Ovary (tissue), 3 donors: Measurements from ENCODE around the gene ZNF319.

Source experiments
- POLR2A ChIP-seq: fragments of 450-650 bp; IDR thresholded peaks from one replicate; pipeline ENCODE4 v1.6.1; 2017; ENCODE audit warnings: antibody characterized with exemption, mild to moderate bottlenecking, moderate library complexity
- TF ChIP-seq, protein P1 (sequence below), 3 donors: fragments of 450-650 bp in 2 of 3; fragments of 200-600 bp in 1 of 3; IDR thresholded peaks; one replicate each; pipeline versions ENCODE4 v1.5.1 to v1.8.0; 2016 to 2022; ENCODE audit warnings: antibody characterized with exemption in 3 of 3, mild to moderate bottlenecking in 1 of 3
- donor health status: DM: no; HTN: no; CAD: no.

DNA sequence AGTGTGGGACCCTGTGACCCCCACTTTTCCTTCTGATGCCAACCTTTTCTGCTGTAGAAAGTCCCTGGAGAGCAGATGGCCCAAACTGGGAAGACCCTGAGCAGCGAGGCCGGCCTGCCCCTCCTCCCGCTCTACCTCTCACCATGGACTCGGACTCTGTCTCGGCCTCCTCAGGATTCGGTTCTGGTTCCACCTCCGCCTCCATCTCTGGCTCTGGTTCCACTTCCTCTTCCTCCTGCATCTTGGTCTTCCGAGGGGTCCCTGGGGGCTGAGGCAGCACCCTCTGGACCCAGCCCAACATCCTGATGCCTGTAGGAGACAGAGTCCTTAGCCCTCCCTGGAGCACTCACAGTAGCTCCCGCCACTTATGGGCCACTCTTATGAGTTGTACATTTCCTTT is 33.5 kb downstream of the ZNF319 start:
- TF ChIP-seq, protein P1, sequence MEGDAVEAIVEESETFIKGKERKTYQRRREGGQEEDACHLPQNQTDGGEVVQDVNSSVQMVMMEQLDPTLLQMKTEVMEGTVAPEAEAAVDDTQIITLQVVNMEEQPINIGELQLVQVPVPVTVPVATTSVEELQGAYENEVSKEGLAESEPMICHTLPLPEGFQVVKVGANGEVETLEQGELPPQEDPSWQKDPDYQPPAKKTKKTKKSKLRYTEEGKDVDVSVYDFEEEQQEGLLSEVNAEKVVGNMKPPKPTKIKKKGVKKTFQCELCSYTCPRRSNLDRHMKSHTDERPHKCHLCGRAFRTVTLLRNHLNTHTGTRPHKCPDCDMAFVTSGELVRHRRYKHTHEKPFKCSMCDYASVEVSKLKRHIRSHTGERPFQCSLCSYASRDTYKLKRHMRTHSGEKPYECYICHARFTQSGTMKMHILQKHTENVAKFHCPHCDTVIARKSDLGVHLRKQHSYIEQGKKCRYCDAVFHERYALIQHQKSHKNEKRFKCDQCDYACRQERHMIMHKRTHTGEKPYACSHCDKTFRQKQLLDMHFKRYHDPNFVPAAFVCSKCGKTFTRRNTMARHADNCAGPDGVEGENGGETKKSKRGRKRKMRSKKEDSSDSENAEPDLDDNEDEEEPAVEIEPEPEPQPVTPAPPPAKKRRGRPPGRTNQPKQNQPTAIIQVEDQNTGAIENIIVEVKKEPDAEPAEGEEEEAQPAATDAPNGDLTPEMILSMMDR (IDR thresholded peaks at IDR 0.05): no peak
- no peak for TF ChIP-seq POLR2A
